K562 (cell line): ENCODE results near the gene TMEM234. TPM values are rescaled to one million over a fixed set of nuclear protein-coding genes. Genes with fewer than 3 reads are reported as not detected.

Experiments
- ATAC-seq: fragments of 200-7000 bp; cut with Tn5 transposase; 3 replicates; pipeline ENCODE4 v1.9.1; 2020; ENCODE audit warnings: moderate library complexity
- BruUV-seq: library from RNA; stranded (reverse); fragments of 400-500 nt; replicated peaks from 2 replicates; lab custom pipeline; 2021; lab: Mats Ljungman, UMichigan
- CTCF ChIA-PET: fragments of 300-600 bp; formaldehyde crosslinking; extraction: SDS; loops from one replicate; lab custom pipeline; 2021; ENCODE audit warnings: low intra/inter-chr PET ratio; lab: Yijun Ruan, JAX
- POLR2A ChIA-PET: fragments of 300-600, 350-650 bp; sonication (Branson Sonifier 250); formaldehyde crosslinking; extraction: SDS; loops from one replicate; lab custom pipeline; 2021; ENCODE audit warnings: antibody characterized with exemption, inconsistent platforms; lab: Yijun Ruan, JAX
- DNase-seq, 4 experiments: peaks; one replicate each; pipeline versions ENCODE4 v3.0.0 to v3.0.0-alpha.2; 2011 to 2018; ENCODE audit warnings: low spot score in 3 of 4, mixed read lengths in 3 of 4; ENCODE audit errors: extremely low read depth in 1 of 4
- FAIRE-seq: peaks from 2 replicates; lab custom pipeline; 2011; peaks lifted over from hg19 to GRCh38; lab: Jason Lieb, UNC
- H2AFZ ChIP-seq: 2 replicates; pipeline ENCODE4 v1.6.0; 2011; ENCODE audit warnings: low read depth, low read length, control low read depth, inconsistent platforms
- H3K27ac ChIP-seq: fragments of 200-600 bp; 3 replicates; pipeline ENCODE4 v1.8.0; 2011; ENCODE audit warnings: low read depth, mild to moderate bottlenecking, control low read depth, inconsistent platforms, low read length, moderate library complexity, mixed read lengths; ENCODE audit errors: extremely low read depth
- H3K27me3 ChIP-seq, 2 experiments: fragments of 300-600 bp in 1 of 2; 2 replicates in 1 of 2; 3 replicates in 1 of 2; pipeline versions ENCODE4 v1.6.0 to v1.8.0; 2011; ENCODE audit warnings: inconsistent platforms in 2 of 2, low read length in 2 of 2, mild to moderate bottlenecking in 1 of 2, mixed read lengths in 1 of 2, moderate library complexity in 1 of 2; ENCODE audit not compliant: control insufficient read depth in 2 of 2, insufficient read depth in 2 of 2
- H3K36me3 ChIP-seq: fragments of 300-600 bp; 3 replicates; pipeline ENCODE4 v1.8.0; 2011; ENCODE audit warnings: mild to moderate bottlenecking, low read length, inconsistent platforms; ENCODE audit not compliant: control insufficient read depth, insufficient read depth
- H3K4me1 ChIP-seq, 2 experiments: fragments of 200-600 bp in 1 of 2; replicated peaks in 1 of 2; 2 replicates in 1 of 2; 3 replicates in 1 of 2; pipeline versions ENCODE4 v1.5.1 to v1.8.0; 2011; ENCODE audit warnings: inconsistent platforms in 2 of 2, low read length in 2 of 2, mild to moderate bottlenecking in 1 of 2, mixed read lengths in 1 of 2, moderate library complexity in 1 of 2; ENCODE audit not compliant: control insufficient read depth in 2 of 2, insufficient read depth in 2 of 2
- H3K4me2 ChIP-seq: 2 replicates; pipeline ENCODE4 v1.6.1; 2011; ENCODE audit warnings: low read length, control low read depth, inconsistent platforms, mixed read lengths; ENCODE audit not compliant: insufficient read depth
- H3K4me3 ChIP-seq: fragments of 200-600 bp; sonication (generic), shearing (Covaris generic); 2 replicates; pipeline ENCODE4 v1.5.1; 2016; ENCODE audit warnings: control low read depth, inconsistent platforms
- H3K79me2 ChIP-seq: fragments of 200-600 bp; 3 replicates; pipeline ENCODE4 v1.8.0; 2011; ENCODE audit warnings: low read length, inconsistent platforms; ENCODE audit not compliant: control insufficient read depth, insufficient read depth
- H3K9ac ChIP-seq, 2 experiments: 2 replicates each; pipeline versions ENCODE4 v1.6.0 to v1.6.1; 2011; ENCODE audit warnings: low read depth in 2 of 2, low read length in 2 of 2, control low read depth in 1 of 2, inconsistent platforms in 1 of 2, mild to moderate bottlenecking in 1 of 2, mixed read lengths in 1 of 2; ENCODE audit not compliant: insufficient read depth in 1 of 2
- H3K9me1 ChIP-seq: one replicate; pipeline ENCODE4 v1.6.0; 2011; ENCODE audit warnings: inconsistent platforms, mild to moderate bottlenecking, low read length, moderate library complexity; ENCODE audit not compliant: control insufficient read depth, insufficient read depth
- H3K9me3 ChIP-seq: replicated peaks from 2 replicates; pipeline ENCODE4 v1.5.1; 2011; ENCODE audit warnings: low read depth, low read length, inconsistent platforms; ENCODE audit not compliant: control insufficient read depth, insufficient read depth
- H4K20me1 ChIP-seq: replicated peaks from 2 replicates; pipeline ENCODE4 v1.6.1; 2011; ENCODE audit warnings: low read length, inconsistent platforms, mixed read lengths; ENCODE audit not compliant: control insufficient read depth, insufficient read depth
- ATF1 ChIP-seq, 2 experiments: fragments of 450-650 bp in 1 of 2; IDR thresholded peaks; 2 replicates each; pipeline ENCODE4 v1.6.1; 2016; ENCODE audit warnings: missing compliant biosample characterization in 1 of 2, missing genetic modification characterization in 1 of 2
- CBX8 ChIP-seq: fragments of 200-600 bp; sonication (generic); IDR thresholded peaks from 2 replicates; pipeline ENCODE4 v1.6.1; 2012; ENCODE audit warnings: borderline replicate concordance, mixed run types, low read depth, mild to moderate bottlenecking, moderate library complexity, mixed read lengths, low read length, control low read depth, inconsistent platforms; ENCODE audit not compliant: poor library complexity, severe bottlenecking; ENCODE audit errors: extremely low read depth
- CTBP1 ChIP-seq: fragments of 450-650 bp; IDR thresholded peaks from 2 replicates; pipeline ENCODE4 v1.6.1; 2016; ENCODE audit warnings: borderline replicate concordance
- HMG20B ChIP-seq: fragments of 250-450 bp; sonication (Bioruptor Pico); IDR thresholded peaks from 2 replicates; pipeline ENCODE4 v1.5.0; 2021; ENCODE audit warnings: mild to moderate bottlenecking
- MTF1 ChIP-seq: fragments of 250-450 bp; sonication (Bioruptor Pico); IDR thresholded peaks from 2 replicates; pipeline ENCODE4 v1.9.0; 2021; ENCODE audit warnings: moderate library complexity, mild to moderate bottlenecking, inconsistent platforms, borderline replicate concordance
- NFXL1 ChIP-seq: fragments of 450-650 bp; formaldehyde crosslinking; IDR thresholded peaks from 2 replicates; pipeline ENCODE4 v1.4.0; 2021; ENCODE audit warnings: mild to moderate bottlenecking
- NR1H2 ChIP-seq: sonication (generic); formaldehyde crosslinking; IDR thresholded peaks from 2 replicates; pipeline ENCODE4 v1.4.0; 2020; ENCODE audit warnings: mild to moderate bottlenecking, missing genetic modification reagents
- POLR2B ChIP-seq: fragments of 450-650 bp; IDR thresholded peaks from 2 replicates; pipeline ENCODE4 v1.6.1; 2018; ENCODE audit warnings: low read depth; ENCODE audit not compliant: partially characterized antibody
- RBBP5 ChIP-seq: fragments of 200-600 bp; sonication (generic); IDR thresholded peaks from 2 replicates; pipeline ENCODE4 v1.6.1; 2012; ENCODE audit warnings: borderline replicate concordance, mild to moderate bottlenecking, low read length, control low read depth, inconsistent platforms; ENCODE audit not compliant: insufficient read depth, poor library complexity, severe bottlenecking
- XRCC5 ChIP-seq: fragments of 200-400 bp; formaldehyde crosslinking; IDR thresholded peaks from 2 replicates; pipeline ENCODE4 v1.6.1; 2017; ENCODE audit warnings: low read depth, mild to moderate bottlenecking, low read length
- ZBTB7A ChIP-seq: IDR thresholded peaks from 2 replicates; pipeline ENCODE4 v1.6.1; 2011; ENCODE audit warnings: low read depth, mild to moderate bottlenecking, low read length, moderate library complexity, borderline replicate concordance; ENCODE audit not compliant: control insufficient read depth
- ZNF133 ChIP-seq: fragments of 250-450 bp; sonication (Bioruptor Pico); IDR thresholded peaks from 2 replicates; pipeline ENCODE4 v1.4.0; 2020; ENCODE audit warnings: mild to moderate bottlenecking
- ZNF212 ChIP-seq: fragments of 450-650 bp; formaldehyde crosslinking; IDR thresholded peaks from 2 replicates; pipeline ENCODE4 v1.4.0; 2020; ENCODE audit warnings: mild to moderate bottlenecking
- ZNF347 ChIP-seq: fragments of 450-650 bp; formaldehyde crosslinking; IDR thresholded peaks from 2 replicates; pipeline ENCODE4 v1.4.0; 2020; ENCODE audit warnings: low read depth, mild to moderate bottlenecking, moderate library complexity
- ZNF507 ChIP-seq: conservative IDR thresholded peaks from 2 replicates; pipeline ENCODE4 v1.6.1; 2017; ENCODE audit warnings: missing genetic modification characterization, missing compliant biosample characterization
- WGBS: fragments of 100-300 bp; shearing (Covaris generic); methylation state at CpG from one replicate; pipeline ENCODE4 v1.1.6; 2016; ENCODE audit warnings: low coverage, mixed read lengths; ENCODE audit not compliant: insufficient coverage; ENCODE audit errors: missing lambda C conversion rate; 5-methylcytosine and 5-hydroxymethylcytosine counted together
- in situ Hi-C: fragments of 300-500 bp; cut with MboI; formaldehyde crosslinking; loops from 4 replicates; pipeline ENCODE4 v1.15.0; 2018; ENCODE audit warnings: inconsistent platforms, mixed read lengths
- intact Hi-C: fragments of 100-400 bp; cut with micrococcal nuclease; formaldehyde crosslinking; loops from 2 replicates; pipeline ENCODE4 v1.14.2; 2022
- polyA plus RNA-seq, 8 experiments: library from polyadenylated mRNA; depleted of rRNA in 4 of 8; stranded (reverse) in 5 of 8; unstranded in 3 of 8; fragments of >200 nt; fragmentation: Nextera tagmentation in 2 of 8; fragmentation: Illumina TruSeq in 1 of 8; extraction: Ambion mirVana in 2 of 8; extraction: Trizol in 1 of 8; gene quantifications; 2 replicates each; pipeline versions ENCODE4 v1.2.1 to v1.2.3, GENCODE V29; 2011 to 2014; ENCODE audit warnings: inconsistent platforms in 1 of 8, missing spikeins in 1 of 8
- total RNA-seq, 7 experiments: library from RNA; depleted of rRNA in 6 of 7; stranded (reverse); fragments of >200 nt in 6 of 7; fragmentation: Illumina TruSeq in 2 of 7; extraction: Trizol in 2 of 7; gene quantifications; 2 replicates each; pipeline versions ENCODE4 v1.2.1 to v1.2.3, GENCODE V29; 2011 to 2021; ENCODE audit warnings: low replicate concordance in 1 of 7
- TF ChIP-seq, protein P1 (sequence below): fragments of 250-450 bp; sonication (Bioruptor Pico); IDR thresholded peaks from 2 replicates; pipeline ENCODE4 v1.4.0; 2020; ENCODE audit warnings: borderline replicate concordance
- TF ChIP-seq, protein P2 (sequence below), 2 experiments: IDR thresholded peaks; 2 replicates each; pipeline ENCODE4 v1.6.1; 2012; ENCODE audit warnings: improper control_type of control experiment in 2 of 2, low read depth in 2 of 2, low read length in 2 of 2, borderline replicate concordance in 1 of 2

Gene TMEM234
- total and polyA plus RNA-seq, 9 of the 15 experiments (the other 6 are each of a cell fraction or from before 2014, with no cell fraction given), result 5.0 to 12.9 (median 7.6) TPM

DNA sequence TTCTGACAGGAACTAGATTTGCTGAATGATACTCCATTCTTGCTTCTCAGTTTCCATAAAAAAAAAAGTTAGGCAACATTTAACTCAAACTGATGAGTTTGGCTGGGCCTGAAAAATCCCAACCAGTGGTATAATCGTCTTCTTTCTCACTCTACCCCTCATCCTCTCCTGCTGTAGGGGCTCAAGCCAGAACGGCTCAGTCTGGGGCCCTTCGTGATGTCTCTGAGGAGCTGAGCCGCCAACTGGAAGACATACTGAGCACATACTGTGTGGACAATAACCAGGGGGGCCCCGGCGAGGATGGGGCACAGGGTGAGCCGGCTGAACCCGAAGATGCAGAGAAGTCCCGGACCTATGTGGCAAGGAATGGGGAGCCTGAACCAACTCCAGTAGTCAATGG, 41.1 kb downstream of the TMEM234 start:
- in situ Hi-C loops (no loop called here), intact Hi-C loops (loop anchor here (5.0 to 10.0 kb wide), 2 partner anchors 54 to 166 kb away; partner anchors contain the start of gene KHDRBS1)
- no peak for ATAC-seq
- H3K27me3 ChIP-seq, result no peaks in the 10 kb centered on the region
- ChIA-PET CTCF (no interaction called here), POLR2A (interaction anchor here (0.6 to 11.6 kb wide), 9 partner anchors 9 to 196 kb away, joined by 3 to 201 read pairs (median 3); partner anchors contain the start of genes CCDC28B and KPNA6)
- BruUV-seq, result TSS peak; percentile 64
- peak overlapping the region; percentile 92 for H3K4me2 ChIP-seq
- H2AFZ ChIP-seq, result no peak overlapping the region
- peak overlapping the region; percentile 77 for H3K4me3 ChIP-seq
- peak overlapping the region; percentile 83 to 97 for H3K9ac ChIP-seq
- H3K9me3 ChIP-seq, result no peaks in the 10 kb centered on the region
- peaks cover 60% of the 10 kb centered on the region for H3K79me2 ChIP-seq
- peak overlapping the region; percentile 89 for H3K27ac ChIP-seq
- H3K9me1 ChIP-seq, result peaks cover 4% of the 10 kb centered on the region
- H3K36me3 ChIP-seq, result peaks cover 49% of the 10 kb centered on the region
- H3K4me1 ChIP-seq, result peaks cover 25 to 30% of the 10 kb centered on the region in 2 experiments
- H4K20me1 ChIP-seq, result no peaks in the 10 kb centered on the region; the same call in 1 of the 2 replicates
- WGBS, result 66% methylated on average over 9 of the region's 9 CpGs
- FAIRE-seq, result no peak
- DNase-seq, result no peak
- peak; percentile 4; the same call in 1 of the 2 replicates for TF ChIP-seq MTF1 (CRISPR knock-in tag)
- TF ChIP-seq RBBP5, result peak; percentile 3
- TF ChIP-seq ZNF212 (CRISPR knock-in tag), result no peak
- no peak for TF ChIP-seq ZNF507 (tag)
- TF ChIP-seq CBX8, result no peak
- TF ChIP-seq XRCC5, result no peak
- TF ChIP-seq ZBTB7A, result no peak
- peak; percentile 65; the same call in 1 of the 2 replicates for TF ChIP-seq NR1H2
- no peak for TF ChIP-seq ATF1 (CRISPR knock-in tag; IDR thresholded peaks at IDR 0.05)
- TF ChIP-seq ATF1 (tag; IDR thresholded peaks at IDR 0.05), result no peak
- TF ChIP-seq POLR2B, result no peak
- TF ChIP-seq, protein P1, sequence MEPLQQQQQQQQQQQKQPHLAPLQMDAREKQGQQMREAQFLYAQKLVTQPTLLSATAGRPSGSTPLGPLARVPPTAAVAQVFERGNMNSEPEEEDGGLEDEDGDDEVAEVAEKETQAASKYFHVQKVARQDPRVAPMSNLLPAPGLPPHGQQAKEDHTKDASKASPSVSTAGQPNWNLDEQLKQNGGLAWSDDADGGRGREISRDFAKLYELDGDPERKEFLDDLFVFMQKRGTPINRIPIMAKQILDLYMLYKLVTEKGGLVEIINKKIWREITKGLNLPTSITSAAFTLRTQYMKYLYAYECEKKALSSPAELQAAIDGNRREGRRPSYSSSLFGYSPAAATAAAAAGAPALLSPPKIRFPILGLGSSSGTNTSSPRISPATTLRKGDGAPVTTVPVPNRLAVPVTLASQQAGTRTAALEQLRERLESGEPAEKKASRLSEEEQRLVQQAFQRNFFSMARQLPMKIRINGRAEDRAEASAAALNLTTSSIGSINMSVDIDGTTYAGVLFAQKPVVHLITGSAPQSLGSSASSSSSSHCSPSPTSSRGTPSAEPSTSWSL (CRISPR knock-in tag), result no peak
- no peak for TF ChIP-seq HMG20B (CRISPR knock-in tag)
- no peak for TF ChIP-seq ZNF347
- no peak for TF ChIP-seq CTBP1
- no peak for TF ChIP-seq NFXL1 (CRISPR knock-in tag)
- TF ChIP-seq, protein P2, sequence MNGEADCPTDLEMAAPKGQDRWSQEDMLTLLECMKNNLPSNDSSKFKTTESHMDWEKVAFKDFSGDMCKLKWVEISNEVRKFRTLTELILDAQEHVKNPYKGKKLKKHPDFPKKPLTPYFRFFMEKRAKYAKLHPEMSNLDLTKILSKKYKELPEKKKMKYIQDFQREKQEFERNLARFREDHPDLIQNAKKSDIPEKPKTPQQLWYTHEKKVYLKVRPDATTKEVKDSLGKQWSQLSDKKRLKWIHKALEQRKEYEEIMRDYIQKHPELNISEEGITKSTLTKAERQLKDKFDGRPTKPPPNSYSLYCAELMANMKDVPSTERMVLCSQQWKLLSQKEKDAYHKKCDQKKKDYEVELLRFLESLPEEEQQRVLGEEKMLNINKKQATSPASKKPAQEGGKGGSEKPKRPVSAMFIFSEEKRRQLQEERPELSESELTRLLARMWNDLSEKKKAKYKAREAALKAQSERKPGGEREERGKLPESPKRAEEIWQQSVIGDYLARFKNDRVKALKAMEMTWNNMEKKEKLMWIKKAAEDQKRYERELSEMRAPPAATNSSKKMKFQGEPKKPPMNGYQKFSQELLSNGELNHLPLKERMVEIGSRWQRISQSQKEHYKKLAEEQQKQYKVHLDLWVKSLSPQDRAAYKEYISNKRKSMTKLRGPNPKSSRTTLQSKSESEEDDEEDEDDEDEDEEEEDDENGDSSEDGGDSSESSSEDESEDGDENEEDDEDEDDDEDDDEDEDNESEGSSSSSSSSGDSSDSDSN (IDR thresholded peaks at IDR 0.05; ENCODE audit: borderline replicate concordance in 1 of 2, low read depth in 2 of 2, low read length in 2 of 2), result no peak
- no peak for TF ChIP-seq ZNF133
